Caco-2 (cell line): Measurements from ENCODE around the gene RFX2. TPM values are rescaled to one million over a fixed set of nuclear protein-coding genes. Genes with fewer than 3 reads are reported as not detected.

ENCODE experiments used
- BruUV-seq: library from RNA; stranded (reverse); fragments of 400-500 nt; replicated peaks from 2 replicates; lab custom pipeline; 2021; lab: Mats Ljungman, UMichigan
- CTCF ChIA-PET: fragments of 300-600 bp; sonication (Branson Sonifier 250); formaldehyde crosslinking; loops from one replicate; lab custom pipeline; 2022; ENCODE audit warnings: antibody characterized with exemption; lab: Charles Lee
- POLR2A ChIA-PET: fragments of 300-600 bp; sonication (Branson Sonifier 250); formaldehyde crosslinking; loops from one replicate; lab custom pipeline; 2022; ENCODE audit warnings: antibody characterized with exemption; lab: Charles Lee
- DNase-seq, 2 experiments: peaks; one replicate each; pipeline versions ENCODE4 v3.0.0 to v3.0.0-alpha.2; 2020 to 2022
- H3K27me3 ChIP-seq: replicated peaks from 2 replicates; pipeline ENCODE4 v1.6.0; 2011; ENCODE audit warnings: low read length; ENCODE audit not compliant: control insufficient read depth, insufficient read depth
- H3K36me3 ChIP-seq: 2 replicates; pipeline ENCODE4 v1.5.1; 2011; ENCODE audit warnings: low read length; ENCODE audit not compliant: control insufficient read depth, insufficient read depth
- H3K4me1 ChIP-seq: fragments of 250-450 bp; sonication (Bioruptor Pico); 2 replicates; pipeline ENCODE4 v1.5.1; 2020; ENCODE audit warnings: mild to moderate bottlenecking
- H3K4me3 ChIP-seq: 2 replicates; pipeline ENCODE4 v1.5.1; 2011; ENCODE audit warnings: low read depth, mild to moderate bottlenecking, control low read depth, low read length
- H3K9me3 ChIP-seq: fragments of 250-450 bp; sonication (Bioruptor Pico); 2 replicates; pipeline ENCODE4 v1.5.1; 2020; ENCODE audit warnings: mild to moderate bottlenecking, moderate library complexity
- H3K27ac Mint-ChIP-seq: one replicate; pipeline ENCODE4 v1.8.0; 2022; ENCODE audit warnings: mixed read lengths; ENCODE audit not compliant: unreplicated experiment
- H3K27me3 Mint-ChIP-seq: one replicate; pipeline ENCODE4 v1.8.0; 2022; ENCODE audit warnings: mixed read lengths; ENCODE audit not compliant: insufficient read depth, unreplicated experiment
- H3K36me3 Mint-ChIP-seq: one replicate; pipeline ENCODE4 v1.8.0; 2022; ENCODE audit warnings: mild to moderate bottlenecking, mixed read lengths; ENCODE audit not compliant: insufficient read depth, unreplicated experiment
- H3K4me1 Mint-ChIP-seq: one replicate; pipeline ENCODE4 v1.8.0; 2022; ENCODE audit warnings: low read depth, mixed read lengths; ENCODE audit not compliant: unreplicated experiment
- H3K4me3 Mint-ChIP-seq: one replicate; pipeline ENCODE4 v1.8.0; 2022; ENCODE audit warnings: mild to moderate bottlenecking, moderate library complexity, mixed read lengths; ENCODE audit not compliant: unreplicated experiment
- H3K9me3 Mint-ChIP-seq: one replicate; pipeline ENCODE4 v1.8.0; 2022; ENCODE audit warnings: mixed read lengths; ENCODE audit not compliant: unreplicated experiment
- CTCF ChIP-seq, 2 experiments: fragments of 200-600 bp in 1 of 2; IDR thresholded peaks; 1 replicate in 1 of 2; 2 replicates in 1 of 2; pipeline versions ENCODE4 v1.5.1 to v1.8.0; 2011 to 2022; ENCODE audit warnings: antibody characterized with exemption in 1 of 2, control low read depth in 1 of 2, inconsistent platforms in 1 of 2, low read depth in 1 of 2, low read length in 1 of 2, mild to moderate bottlenecking in 1 of 2, moderate library complexity in 1 of 2; ENCODE audit not compliant: insufficient read depth in 1 of 2, severe bottlenecking in 1 of 2, unreplicated experiment in 1 of 2
- intact Hi-C: fragments of 100-400 bp; cut with micrococcal nuclease; formaldehyde crosslinking; loops from one replicate; pipeline ENCODE4 v1.10.0; 2022; ENCODE audit not compliant: unreplicated experiment
- total RNA-seq: library from RNA; stranded (reverse); gene quantifications from 2 replicates; pipeline ENCODE4 v1.2.3, GENCODE V29; 2022

The RFX2 gene
- total RNA-seq, 1 experiment from 2014 or later, result 9.3 TPM

- Histone ChIP-seq H3K9me3 (no peaks in the 10 kb centered on the region), H3K36me3 (peaks cover 4% of the 10 kb centered on the region), H3K4me1 (peaks cover 5% of the 10 kb centered on the region), H3K27me3 (no peaks in the 10 kb centered on the region), H3K4me3 (no peak overlapping the region)
- H3K4me1 Mint-ChIP-seq, result peaks cover under 1% of the 10 kb centered on the region
- H3K9me3 Mint-ChIP-seq, result no peaks in the 10 kb centered on the region
- intact Hi-C loops, result no loop called here
- no peak for TF ChIP-seq CTCF (IDR thresholded peaks at IDR 0.05; ENCODE audit: insufficient read depth in 1 of 2, low read depth in 1 of 2, low read length in 1 of 2, severe bottlenecking in 1 of 2, unreplicated experiment in 1 of 2)
- ChIA-PET CTCF (interaction anchor here (0.7 kb wide), 1 partner anchor 269 kb away, joined by 4 read pairs; no protein-coding TSS in a partner anchor), POLR2A (interaction anchor here (1.1 kb wide), 1 partner anchor 45 kb away, joined by 3 read pairs; the partner anchor contains the start of gene VMAC)
- peaks cover 23% of the 10 kb centered on the region for H3K36me3 Mint-ChIP-seq
- no peak overlapping the region for H3K27ac Mint-ChIP-seq
- H3K4me3 Mint-ChIP-seq, result no peak overlapping the region
- no peak for DNase-seq
- no TSS peak for BruUV-seq
- H3K27me3 Mint-ChIP-seq, result no peaks in the 10 kb centered on the region
Observed at GRCh38 chr19:5948752-5949564, 161.3 kb downstream of the RFX2 start.

- Histone ChIP-seq H3K4me1 (peaks cover 5% of the 10 kb centered on the region; the same call in 1 of the 2 replicates), H3K4me3 (no peak overlapping the region), H3K36me3 (peaks cover 4% of the 10 kb centered on the region), H3K27me3 (no peaks in the 10 kb centered on the region), H3K9me3 (no peaks in the 10 kb centered on the region)
- no TSS peak for BruUV-seq
- Mint-ChIP-seq H3K27ac (peak overlapping the region; percentile 49), H3K4me3 (no peak overlapping the region), H3K4me1 (no peaks in the 10 kb centered on the region), H3K9me3 (no peaks in the 10 kb centered on the region), H3K36me3 (peaks cover 23% of the 10 kb centered on the region), H3K27me3 (no peaks in the 10 kb centered on the region)
- ChIA-PET POLR2A (no interaction called here), CTCF (no interaction called here)
- intact Hi-C loops, result no loop called here
- DNase-seq, result no peak
- TF ChIP-seq CTCF (IDR thresholded peaks at IDR 0.05; ENCODE audit: insufficient read depth in 1 of 2, low read depth in 1 of 2, low read length in 1 of 2, severe bottlenecking in 1 of 2, unreplicated experiment in 1 of 2), result no peak
Observed at GRCh38 chr19:5947435-5947834, 162.9 kb downstream of the RFX2 start.

- Mint-ChIP-seq H3K4me3 (no peak overlapping the region), H3K27ac (no peak overlapping the region), H3K4me1 (no peaks in the 10 kb centered on the region), H3K9me3 (no peaks in the 10 kb centered on the region), H3K36me3 (peaks cover 43% of the 10 kb centered on the region), H3K27me3 (no peaks in the 10 kb centered on the region)
- CTCF ChIA-PET, result no interaction called here
- TF ChIP-seq CTCF (IDR thresholded peaks at IDR 0.05; ENCODE audit: insufficient read depth in 1 of 2, low read depth in 1 of 2, low read length in 1 of 2, severe bottlenecking in 1 of 2, unreplicated experiment in 1 of 2), result no peak
- H3K9me3 ChIP-seq, result no peaks in the 10 kb centered on the region
- BruUV-seq, result no TSS peak
- no peaks in the 10 kb centered on the region for H3K4me1 ChIP-seq
- POLR2A ChIA-PET, result no interaction called here
- H3K36me3 ChIP-seq, result peaks cover 6% of the 10 kb centered on the region
- intact Hi-C loops, result no loop called here
- DNase-seq, result no peak
- H3K27me3 ChIP-seq, result no peaks in the 10 kb centered on the region
- no peak overlapping the region for H3K4me3 ChIP-seq
Observed at GRCh38 chr19:5943623-5944022, 166.7 kb downstream of the RFX2 start.

Other genes with a start within 250 kb of the RFX2 start
- not detected in 2 replicates for gene FUT5, start 240.0 kb downstream of the RFX2 start, total RNA-seq
- gene NDUFA11, start 206.7 kb downstream of the RFX2 start, total RNA-seq, result 272 and 274 TPM in 2 replicates
- gene VMAC, start 205.6 kb downstream of the RFX2 start, total RNA-seq, result 4.7 and 4.8 TPM in 2 replicates
- gene CAPS, start 196.2 kb downstream of the RFX2 start, total RNA-seq, result 5.8 and 7.2 TPM in 2 replicates
- gene RANBP3, start 132.4 kb downstream of the RFX2 start, total RNA-seq, result 85.4 and 90.4 TPM in 2 replicates
- not detected in 2 replicates for gene ACSBG2, start 25.2 kb upstream of the RFX2 start, total RNA-seq
- 60.0 and 63.2 TPM in 2 replicates for gene MLLT1, start 169.5 kb upstream of the RFX2 start, total RNA-seq
- gene ACER1, start 223.1 kb upstream of the RFX2 start, total RNA-seq, result not detected in 2 replicates